NOMO-1 treated with dmso at 0.1 percent for 144 hours (cell line): ENCODE data around the gene FBP1.

Experiments used
- DNase-seq: peaks from one replicate; lab custom pipeline; 2025; ENCODE audit not compliant: unreplicated experiment; lab: John Stamatoyannopoulos, UW

Gene FBP1

GRCh38 chr9:94639061-94639998 lies at the start of gene FBP1:
Gene FBP1, minus strand, starts transcription at chr9:94639518. Its CDS starts 208 bp downstream, at chr9:94639310.
- peak; percentile 68 for DNase-seq

GRCh38 chr9:94687451-94687850 lies 48.1 kb upstream of the FBP1 start:
- no peak for DNase-seq

GRCh38 chr9:94685359-94685758 lies 46.0 kb upstream of the FBP1 start:
- DNase-seq = no peak

- DNase-seq = no peak
Observed at GRCh38 chr9:94681508-94681907, 42.2 kb upstream of the FBP1 start.

GRCh38 chr9:94680621-94681020 lies 41.3 kb upstream of the FBP1 start:
- DNase-seq = no peak

GRCh38 chr9:94680020-94680419 lies 40.7 kb upstream of the FBP1 start:
- DNase-seq = no peak

- DNase-seq = no peak
Observed at GRCh38 chr9:94679587-94679986, 40.3 kb upstream of the FBP1 start.

- no peak for DNase-seq
Observed at GRCh38 chr9:94677929-94678328, 38.6 kb upstream of the FBP1 start.

GRCh38 chr9:94676446-94677131 lies 37.3 kb upstream of the FBP1 start:
- no peak for DNase-seq

GRCh38 chr9:94675008-94675881 lies 35.9 kb upstream of the FBP1 start:
- DNase-seq = no peak

- no peak for DNase-seq
Observed at GRCh38 chr9:94672811-94673487, 33.6 kb upstream of the FBP1 start.

- peak; percentile 87 for DNase-seq
Observed at GRCh38 chr9:94668928-94669729, 29.8 kb upstream of the FBP1 start.

- no peak for DNase-seq
Observed at GRCh38 chr9:94668418-94668927, 29.2 kb upstream of the FBP1 start.

- DNase-seq = no peak
Observed at GRCh38 chr9:94666364-94667099, 27.2 kb upstream of the FBP1 start.

GRCh38 chr9:94665613-94666012 lies 26.3 kb upstream of the FBP1 start:
- no peak for DNase-seq

GRCh38 chr9:94664801-94665200 lies 25.5 kb upstream of the FBP1 start:
- no peak for DNase-seq

- no peak for DNase-seq
Observed at GRCh38 chr9:94663640-94664039, 24.3 kb upstream of the FBP1 start.

GRCh38 chr9:94663140-94663539 lies 23.8 kb upstream of the FBP1 start:
- DNase-seq = no peak
